Dermis blood vessel endothelial cell (primary cell): ENCODE data around the gene SPSB4. TPM values are rescaled to one million over a fixed set of nuclear protein-coding genes. Genes with fewer than 3 reads are reported as not detected.

Experiments used
- DNase-seq: peaks from one replicate; pipeline ENCODE4 v3.0.0; 2010
- total RNA-seq: library from RNA; depleted of rRNA; stranded (reverse); fragments of >200 nt; gene quantifications from 2 replicates; pipeline ENCODE4 v1.2.3, GENCODE V29; 2014

The SPSB4 gene
- total RNA-seq, 1 donor from 2014 or later: not detected

- DNase-seq: no peak
These were observed 25.1 kb downstream of the SPSB4 start for GRCh38 chr3:141076036-141076773.

- DNase-seq: peak; percentile 6
These were observed 25.8 kb downstream of the SPSB4 start for GRCh38 chr3:141076797-141077571.

- DNase-seq: no peak
These were observed 26.5 kb downstream of the SPSB4 start for GRCh38 chr3:141077631-141078030.

GRCh38 chr3:141078200-141078599, 27.1 kb downstream of the SPSB4 start:
- no peak for DNase-seq

GRCh38 chr3:141080431-141080830, 29.3 kb downstream of the SPSB4 start:
- DNase-seq: no peak

- no peak for DNase-seq
These were observed 30.1 kb downstream of the SPSB4 start for GRCh38 chr3:141081141-141081795.

- no peak for DNase-seq
These were observed 30.9 kb downstream of the SPSB4 start for GRCh38 chr3:141082064-141082463.

- no peak for DNase-seq
These were observed 32.1 kb downstream of the SPSB4 start for GRCh38 chr3:141083226-141083625.

GRCh38 chr3:141083836-141084649, 32.9 kb downstream of the SPSB4 start:
- DNase-seq: no peak

GRCh38 chr3:141085343-141086070, 34.4 kb downstream of the SPSB4 start:
- no peak for DNase-seq

- no peak for DNase-seq
These were observed 35.0 kb downstream of the SPSB4 start for GRCh38 chr3:141086188-141086587.

GRCh38 chr3:141087076-141087777, 36.1 kb downstream of the SPSB4 start:
- no peak for DNase-seq

- no peak for DNase-seq
These were observed 36.6 kb downstream of the SPSB4 start for GRCh38 chr3:141087778-141088130.

- DNase-seq: no peak
These were observed 38.4 kb downstream of the SPSB4 start for GRCh38 chr3:141089339-141090152.

- DNase-seq: no peak
These were observed 40.3 kb downstream of the SPSB4 start for GRCh38 chr3:141091426-141091825.

GRCh38 chr3:141092663-141093062, 41.5 kb downstream of the SPSB4 start:
- no peak for DNase-seq

- DNase-seq: peak; percentile 13
These were observed 42.2 kb downstream of the SPSB4 start for GRCh38 chr3:141093397-141093796.

GRCh38 chr3:141093971-141094684, 43.0 kb downstream of the SPSB4 start:
- DNase-seq: peak; percentile 46

- peak; percentile 86 for DNase-seq
These were observed 43.8 kb downstream of the SPSB4 start for GRCh38 chr3:141094790-141095545.
